ENCODE results near the gene DTYMK.

- TF ChIP-seq CTCF (IDR thresholded peaks at IDR 0.05) (no peak), POLR2A (IDR thresholded peaks at IDR 0.05) (no peak)
Observed at GRCh38 chr2:241689306-241689705, 2.7 kb upstream of the DTYMK start.
